IMR-90 (cell line): ENCODE measurements around the gene SEPTIN8. TPM values are rescaled to one million over a fixed set of nuclear protein-coding genes. Genes with fewer than 3 reads are reported as not detected.

ENCODE experiments used
- ATAC-seq: fragments of 200-7000 bp; cut with Tn5 transposase; 2 replicates; pipeline ENCODE4 v1.9.1; 2020; ENCODE audit warnings: low read depth, mild to moderate bottlenecking, moderate library complexity
- BruUV-seq: library from RNA; stranded (reverse); fragments of 400-500 nt; replicated peaks from 2 replicates; lab custom pipeline; 2021; lab: Mats Ljungman, UMichigan
- CTCF ChIA-PET: fragments of 300-600 bp; formaldehyde crosslinking; extraction: SDS; loops from one replicate; lab custom pipeline; 2021; ENCODE audit warnings: antibody characterized with exemption; lab: Yijun Ruan, JAX
- POLR2A ChIA-PET: fragments of 300-600 bp; sonication (Branson Sonifier 250); formaldehyde crosslinking; loops from one replicate; lab custom pipeline; 2022; ENCODE audit warnings: antibody characterized with exemption; ENCODE audit not compliant: unreplicated experiment; lab: Charles Lee
- DNase-seq: peaks from one replicate; pipeline ENCODE4 v3.0.0; 2013
- H2AFZ ChIP-seq: replicated peaks from 2 replicates; pipeline ENCODE3; 2013; ENCODE audit warnings: low read length, mild to moderate bottlenecking; ENCODE audit not compliant: poor library complexity
- H2AK5ac ChIP-seq: 2 replicates; pipeline ENCODE4 v1.6.1; 2013; ENCODE audit warnings: low read depth, low read length, inconsistent platforms
- H2AK9ac ChIP-seq: replicated peaks from 2 replicates; pipeline ENCODE3; 2013; ENCODE audit warnings: mild to moderate bottlenecking, low read depth, low read length, moderate library complexity; ENCODE audit not compliant: poor library complexity
- H2BK120ac ChIP-seq: 2 replicates; pipeline ENCODE4 v1.6.1; 2013; ENCODE audit warnings: low read depth, low read length, inconsistent platforms
- H2BK15ac ChIP-seq: 3 replicates; pipeline ENCODE4 v1.6.1; 2013; ENCODE audit warnings: low read depth, low read length, inconsistent platforms
- H2BK20ac ChIP-seq: 2 replicates; pipeline ENCODE4 v1.6.1; 2013; ENCODE audit warnings: low read depth, mild to moderate bottlenecking, inconsistent platforms, low read length, moderate library complexity
- H2BK5ac ChIP-seq: 2 replicates; pipeline ENCODE4 v1.6.1; 2013; ENCODE audit warnings: mild to moderate bottlenecking, low read depth, low read length, inconsistent platforms; ENCODE audit not compliant: poor library complexity, severe bottlenecking
- H3K14ac ChIP-seq: replicated peaks from 2 replicates; pipeline ENCODE4 v1.6.1; 2013; ENCODE audit warnings: low read depth, low read length, inconsistent platforms
- H3K18ac ChIP-seq: 2 replicates; pipeline ENCODE4 v1.6.1; 2013; ENCODE audit warnings: low read depth, low read length, control low read depth
- H3K23ac ChIP-seq: 2 replicates; pipeline ENCODE4 v1.6.1; 2013; ENCODE audit warnings: low read depth, low read length, inconsistent platforms
- H3K27ac ChIP-seq: 2 replicates; pipeline ENCODE4 v1.5.1; 2013; ENCODE audit warnings: mild to moderate bottlenecking, control low read depth, low read length; ENCODE audit not compliant: insufficient read depth
- H3K27me3 ChIP-seq: 2 replicates; pipeline ENCODE4 v1.6.1; 2013; ENCODE audit warnings: low read length; ENCODE audit not compliant: control insufficient read depth, insufficient read depth
- H3K36me3 ChIP-seq: 2 replicates; pipeline ENCODE4 v1.6.1; 2013; ENCODE audit warnings: low read length, mixed read lengths; ENCODE audit not compliant: control insufficient read depth, insufficient read depth
- H3K4ac ChIP-seq: 2 replicates; pipeline ENCODE4 v1.6.1; 2013; ENCODE audit warnings: low read depth, low read length, inconsistent platforms
- H3K4me1 ChIP-seq: 2 replicates; pipeline ENCODE4 v1.6.1; 2013; ENCODE audit warnings: low read length, mixed read lengths; ENCODE audit not compliant: control insufficient read depth, insufficient read depth
- H3K4me2 ChIP-seq: 2 replicates; pipeline ENCODE4 v1.6.1; 2013; ENCODE audit warnings: low read depth, mild to moderate bottlenecking, control low read depth, low read length, moderate library complexity
- H3K4me3 ChIP-seq: 2 replicates; pipeline ENCODE4 v1.5.1; 2013; ENCODE audit warnings: low read depth, mild to moderate bottlenecking, control low read depth, low read length, moderate library complexity; ENCODE audit not compliant: insufficient read depth
- H3K56ac ChIP-seq: 2 replicates; pipeline ENCODE4 v1.6.1; 2013; ENCODE audit warnings: low read length, inconsistent platforms; ENCODE audit not compliant: insufficient read depth; ENCODE audit errors: extremely low read depth
- H3K79me1 ChIP-seq, 2 experiments: 2 replicates each; pipeline ENCODE4 v1.6.1; 2013; ENCODE audit warnings: low read length in 2 of 2, inconsistent platforms in 1 of 2, low read depth in 1 of 2
- H3K9ac ChIP-seq: 2 replicates; pipeline ENCODE4 v1.6.1; 2013; ENCODE audit warnings: low read depth, low read length, control low read depth
- H3K9me1 ChIP-seq: 2 replicates; pipeline ENCODE4 v1.6.1; 2013; ENCODE audit warnings: low read length, inconsistent platforms; ENCODE audit not compliant: insufficient read depth
- H3K9me3 ChIP-seq: 2 replicates; pipeline ENCODE4 v1.6.1; 2013; ENCODE audit warnings: low read length; ENCODE audit not compliant: control insufficient read depth, insufficient read depth
- H4K20me1 ChIP-seq: 2 replicates; pipeline ENCODE4 v1.6.1; 2013; ENCODE audit warnings: low read length, inconsistent platforms; ENCODE audit not compliant: insufficient read depth
- H4K5ac ChIP-seq: 2 replicates; pipeline ENCODE4 v1.6.1; 2013; ENCODE audit warnings: mild to moderate bottlenecking, low read depth, low read length, control low read depth
- H4K8ac ChIP-seq, 2 experiments: 2 replicates each; pipeline ENCODE4 v1.6.1; 2013; ENCODE audit warnings: low read depth in 2 of 2, low read length in 2 of 2, control low read depth in 1 of 2, inconsistent platforms in 1 of 2
- H4K91ac ChIP-seq: 2 replicates; pipeline ENCODE4 v1.6.1; 2013; ENCODE audit warnings: low read depth, low read length, inconsistent platforms; ENCODE audit not compliant: insufficient read depth
- BHLHE40 ChIP-seq: fragments of 150-350 bp; IDR thresholded peaks from 2 replicates; pipeline ENCODE4 v1.6.1; 2016; ENCODE audit warnings: mild to moderate bottlenecking, low read depth, low read length
- CEBPB ChIP-seq: IDR thresholded peaks from 2 replicates; pipeline ENCODE4 v1.6.1; 2012; ENCODE audit warnings: low read depth, low read length, improper control_type of control experiment
- CHD1 ChIP-seq: IDR thresholded peaks from 2 replicates; pipeline ENCODE4 v1.6.1; 2012; ENCODE audit warnings: low read depth, low read length, improper control_type of control experiment
- FOS ChIP-seq: fragments of 150-350 bp; IDR thresholded peaks from 2 replicates; pipeline ENCODE4 v1.6.1; 2016; ENCODE audit warnings: low read depth, low read length
- MAFK ChIP-seq: IDR thresholded peaks from 2 replicates; pipeline ENCODE4 v1.6.1; 2012; ENCODE audit warnings: low read depth, low read length, improper control_type of control experiment
- MAZ ChIP-seq: IDR thresholded peaks from 2 replicates; pipeline ENCODE4 v1.6.1; 2012; ENCODE audit warnings: low read depth, mild to moderate bottlenecking, low read length, improper control_type of control experiment, moderate library complexity, borderline replicate concordance
- MXI1 ChIP-seq: IDR thresholded peaks from 2 replicates; pipeline ENCODE4 v1.6.1; 2012; ENCODE audit warnings: low read depth, mild to moderate bottlenecking, low read length, moderate library complexity, borderline replicate concordance
- NFE2L2 ChIP-seq: fragments of 150-350 bp; IDR thresholded peaks from 2 replicates; pipeline ENCODE4 v1.6.1; 2016; ENCODE audit warnings: low read depth, mild to moderate bottlenecking, low read length
- POLR2A ChIP-seq: IDR thresholded peaks from 2 replicates; pipeline ENCODE4 v1.6.1; 2012; ENCODE audit warnings: mild to moderate bottlenecking, low read depth, low read length
- RAD21 ChIP-seq: IDR thresholded peaks from 2 replicates; pipeline ENCODE4 v1.6.1; 2012; ENCODE audit warnings: low read length, improper control_type of control experiment
- RCOR1 ChIP-seq: IDR thresholded peaks from 2 replicates; pipeline ENCODE4 v1.6.1; 2012; ENCODE audit warnings: mild to moderate bottlenecking, low read length, improper control_type of control experiment; ENCODE audit not compliant: insufficient replicate concordance
- RFX5 ChIP-seq: IDR thresholded peaks from 2 replicates; pipeline ENCODE4 v1.8.0; 2012; ENCODE audit warnings: low read depth, mild to moderate bottlenecking, low read length, moderate library complexity
- SMC3 ChIP-seq: fragments of 150-350 bp; IDR thresholded peaks from 2 replicates; pipeline ENCODE4 v1.6.1; 2016; ENCODE audit warnings: low read depth, mild to moderate bottlenecking, antibody characterized with exemption, low read length, moderate library complexity
- WGBS, 2 experiments: methylation state at CpG; one replicate each; pipeline versions ENCODE4 v1.1.5 to v1.1.7; 2013; ENCODE audit warnings: missing lambda C conversion rate in 2 of 2; ENCODE audit not compliant: insufficient read length in 1 of 2; ENCODE audit errors: extremely low coverage in 2 of 2; 5-methylcytosine and 5-hydroxymethylcytosine counted together
- dilution Hi-C: fragments of 300-500 bp; cut with HindIII; formaldehyde crosslinking; loops from one replicate; pipeline ENCODE4 v1.14.3; 2018; ENCODE audit warnings: low sequenced_read_pairs; ENCODE audit not compliant: unreplicated experiment
- in situ Hi-C: fragments of 300-500 bp; cut with MboI; formaldehyde crosslinking; loops from 3 replicates; pipeline ENCODE4 v1.14.3; 2019; ENCODE audit warnings: low sequenced_read_pairs, inconsistent platforms, mixed read lengths
- intact Hi-C: fragments of 100-400 bp; cut with micrococcal nuclease; formaldehyde crosslinking; loops from 2 replicates; pipeline ENCODE4 v1.10.0; 2022
- polyA plus RNA-seq, 3 experiments: library from polyadenylated mRNA; depleted of rRNA; stranded (reverse); fragments of >200 nt; gene quantifications; 2 replicates each; pipeline ENCODE4 v1.2.3, GENCODE V29; 2012; ENCODE audit warnings: low replicate concordance in 1 of 3
- total RNA-seq: library from RNA; depleted of rRNA; stranded (reverse); fragments of >200 nt; gene quantifications from 2 replicates; pipeline ENCODE4 v1.2.3, GENCODE V29; 2012
- TF ChIP-seq, protein P1 (sequence below): fragments of 150-350 bp; IDR thresholded peaks from 2 replicates; pipeline ENCODE4 v1.6.1; 2016; ENCODE audit warnings: low read depth, mild to moderate bottlenecking, low read length, moderate library complexity, borderline replicate concordance
- TF ChIP-seq, protein P2 (sequence below): fragments of 150-350 bp; IDR thresholded peaks from 2 replicates; pipeline ENCODE4 v1.6.1; 2017; ENCODE audit warnings: mild to moderate bottlenecking, antibody characterized with exemption, low read length, low read depth
- TF ChIP-seq, protein P3 (sequence below): conservative IDR thresholded peaks from 2 replicates; pipeline ENCODE4 v1.5.1; 2012; ENCODE audit warnings: mild to moderate bottlenecking, low read depth, low read length, improper control_type of control experiment

SEPTIN8 gene
- total and polyA plus RNA-seq, 2 of the 4 experiments (the other 2 are of a cell fraction), result 56.2 to 67.2 TPM

DNA sequence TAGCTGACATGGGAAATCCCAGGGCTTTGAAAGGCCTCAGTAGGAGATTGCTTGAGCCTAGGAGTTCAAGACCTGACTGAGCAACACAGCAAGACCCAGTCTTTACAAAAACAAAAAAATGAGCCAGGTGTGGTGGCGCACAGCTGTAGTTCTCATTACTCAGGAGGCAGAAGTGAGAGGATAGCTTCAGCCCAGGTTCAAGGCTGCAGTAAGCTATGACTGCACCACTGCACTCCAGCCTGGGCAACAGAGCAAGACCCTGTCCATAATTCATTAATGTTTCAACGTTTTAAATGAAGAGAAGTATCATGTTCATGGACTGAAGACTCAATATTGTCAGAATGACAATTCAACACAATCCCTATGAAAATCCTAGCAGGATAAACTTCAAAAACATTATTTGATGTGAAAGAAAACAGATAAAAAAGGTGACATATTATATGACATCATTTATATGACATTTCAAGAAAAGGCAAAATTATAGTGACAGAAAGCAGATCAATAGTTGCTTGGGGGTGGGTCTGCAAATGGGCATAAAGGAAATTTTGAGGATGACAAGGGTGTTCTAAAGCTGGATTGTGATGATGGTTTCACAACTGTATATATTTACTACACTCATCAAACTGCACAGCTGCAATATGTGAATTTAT, 43.4 kb downstream of the SEPTIN8 start:
- WGBS, 2 experiments, result 100% methylated on average over 1 of the region's 2 CpGs; no CpG with 5 or more reads in 1 of the 2 experiments
- H3K4ac ChIP-seq, result no peak overlapping the region
- no peaks in the 10 kb centered on the region for H3K27me3 ChIP-seq
- H3K4me3 ChIP-seq, result no peak overlapping the region
- H4K8ac ChIP-seq, result no peak overlapping the region
- no peaks in the 10 kb centered on the region for H3K4me1 ChIP-seq
- no peaks in the 10 kb centered on the region for H3K9me3 ChIP-seq
- TF ChIP-seq MAFK, result no peak
- no peak for TF ChIP-seq POLR2A
- TF ChIP-seq MXI1, result no peak
- no peak for TF ChIP-seq NFE2L2
- TF ChIP-seq, protein P1, sequence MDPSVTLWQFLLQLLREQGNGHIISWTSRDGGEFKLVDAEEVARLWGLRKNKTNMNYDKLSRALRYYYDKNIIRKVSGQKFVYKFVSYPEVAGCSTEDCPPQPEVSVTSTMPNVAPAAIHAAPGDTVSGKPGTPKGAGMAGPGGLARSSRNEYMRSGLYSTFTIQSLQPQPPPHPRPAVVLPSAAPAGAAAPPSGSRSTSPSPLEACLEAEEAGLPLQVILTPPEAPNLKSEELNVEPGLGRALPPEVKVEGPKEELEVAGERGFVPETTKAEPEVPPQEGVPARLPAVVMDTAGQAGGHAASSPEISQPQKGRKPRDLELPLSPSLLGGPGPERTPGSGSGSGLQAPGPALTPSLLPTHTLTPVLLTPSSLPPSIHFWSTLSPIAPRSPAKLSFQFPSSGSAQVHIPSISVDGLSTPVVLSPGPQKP, result no peak
- TF ChIP-seq, protein P2, sequence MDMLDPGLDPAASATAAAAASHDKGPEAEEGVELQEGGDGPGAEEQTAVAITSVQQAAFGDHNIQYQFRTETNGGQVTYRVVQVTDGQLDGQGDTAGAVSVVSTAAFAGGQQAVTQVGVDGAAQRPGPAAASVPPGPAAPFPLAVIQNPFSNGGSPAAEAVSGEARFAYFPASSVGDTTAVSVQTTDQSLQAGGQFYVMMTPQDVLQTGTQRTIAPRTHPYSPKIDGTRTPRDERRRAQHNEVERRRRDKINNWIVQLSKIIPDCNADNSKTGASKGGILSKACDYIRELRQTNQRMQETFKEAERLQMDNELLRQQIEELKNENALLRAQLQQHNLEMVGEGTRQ, result no peak
- no peak for TF ChIP-seq RAD21
- TF ChIP-seq CHD1, result no peak
- no peak for TF ChIP-seq BHLHE40
- no peak for TF ChIP-seq CEBPB
- TF ChIP-seq SMC3, result no peak
- TF ChIP-seq MAZ, result no peak
- no peak for TF ChIP-seq RFX5
- no peak for TF ChIP-seq FOS
- TF ChIP-seq, protein P3, sequence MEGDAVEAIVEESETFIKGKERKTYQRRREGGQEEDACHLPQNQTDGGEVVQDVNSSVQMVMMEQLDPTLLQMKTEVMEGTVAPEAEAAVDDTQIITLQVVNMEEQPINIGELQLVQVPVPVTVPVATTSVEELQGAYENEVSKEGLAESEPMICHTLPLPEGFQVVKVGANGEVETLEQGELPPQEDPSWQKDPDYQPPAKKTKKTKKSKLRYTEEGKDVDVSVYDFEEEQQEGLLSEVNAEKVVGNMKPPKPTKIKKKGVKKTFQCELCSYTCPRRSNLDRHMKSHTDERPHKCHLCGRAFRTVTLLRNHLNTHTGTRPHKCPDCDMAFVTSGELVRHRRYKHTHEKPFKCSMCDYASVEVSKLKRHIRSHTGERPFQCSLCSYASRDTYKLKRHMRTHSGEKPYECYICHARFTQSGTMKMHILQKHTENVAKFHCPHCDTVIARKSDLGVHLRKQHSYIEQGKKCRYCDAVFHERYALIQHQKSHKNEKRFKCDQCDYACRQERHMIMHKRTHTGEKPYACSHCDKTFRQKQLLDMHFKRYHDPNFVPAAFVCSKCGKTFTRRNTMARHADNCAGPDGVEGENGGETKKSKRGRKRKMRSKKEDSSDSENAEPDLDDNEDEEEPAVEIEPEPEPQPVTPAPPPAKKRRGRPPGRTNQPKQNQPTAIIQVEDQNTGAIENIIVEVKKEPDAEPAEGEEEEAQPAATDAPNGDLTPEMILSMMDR, result no peak
- TF ChIP-seq RCOR1, result no peak
- no peak overlapping the region for H3K14ac ChIP-seq
- in situ Hi-C loops, result no loop called here
- H2BK20ac ChIP-seq, result no peak overlapping the region
- no peak overlapping the region for H2AFZ ChIP-seq
- no peak overlapping the region for H2AK5ac ChIP-seq
- no peak overlapping the region for H2BK5ac ChIP-seq
- H4K5ac ChIP-seq, result no peak overlapping the region
- ChIA-PET POLR2A (no interaction called here), CTCF (no interaction called here)
- H3K79me1 ChIP-seq, result peaks cover 12 to 18% of the 10 kb centered on the region in 2 experiments; a peak in 3 of 4 replicates
- intact Hi-C loops, result no loop called here
- H3K9ac ChIP-seq, result no peak overlapping the region
- no peak overlapping the region for H3K27ac ChIP-seq
- DNase-seq, result no peak
- H3K18ac ChIP-seq, result no peak overlapping the region
- no peak overlapping the region for H3K23ac ChIP-seq
- no peak overlapping the region for H2BK120ac ChIP-seq
- no peak overlapping the region for H2AK9ac ChIP-seq
- peaks cover 2% of the 10 kb centered on the region; the same call in 1 of the 2 replicates for H3K36me3 ChIP-seq
- H3K56ac ChIP-seq, result no peak overlapping the region
- BruUV-seq, result no TSS peak
- no peaks in the 10 kb centered on the region for H4K20me1 ChIP-seq
- H3K9me1 ChIP-seq, result 0 out of 2 replicates have a peak, but pooled peaks cover 5% of the 10 kb centered on the region
- H4K91ac ChIP-seq, result no peak overlapping the region
- dilution Hi-C loops, result no loop called here
- no peak overlapping the region for H2BK15ac ChIP-seq
- no peak for ATAC-seq
- no peak overlapping the region for H3K4me2 ChIP-seq
